SK-N-MC (cell line): ENCODE measurements around the gene IKBKE.

Experiments
- DNase-seq: peaks from one replicate; pipeline ENCODE4 v3.0.0-alpha.2; 2011; ENCODE audit warnings: low read depth, low spot score
- H3K27ac ChIP-seq: fragments of 200-600 bp; sonication (generic); 2 replicates; pipeline ENCODE4 v1.5.1; 2016; ENCODE audit warnings: mixed run types
- H3K36me3 ChIP-seq: fragments of 200-600 bp; sonication (generic); 2 replicates; pipeline ENCODE4 v1.6.1; 2017; ENCODE audit warnings: antibody characterized with exemption, low read length, mixed read lengths; ENCODE audit not compliant: insufficient read depth
- H3K4me3 ChIP-seq: fragments of 200-600 bp; sonication (generic); 2 replicates; pipeline ENCODE4 v1.5.1; 2016
- H3K9ac ChIP-seq: fragments of 200-600 bp; sonication (generic); 2 replicates; pipeline ENCODE4 v1.8.0; 2017; ENCODE audit warnings: mixed run types, mixed read lengths; ENCODE audit not compliant: insufficient read length
- H3K9me3 ChIP-seq: fragments of 200-600 bp; sonication (generic); 2 replicates; pipeline ENCODE4 v1.6.1; 2017; ENCODE audit warnings: low read depth, mild to moderate bottlenecking, antibody characterized with exemption, low read length, moderate library complexity, mixed read lengths
- EZH2 ChIP-seq: fragments of 200-600 bp; sonication (generic); IDR thresholded peaks from one replicate; pipeline ENCODE4 v1.6.1; 2017; ENCODE audit warnings: antibody characterized with exemption
- FOXP2 ChIP-seq: optimal IDR thresholded peaks from 2 replicates; pipeline ENCODE3; 2011; ENCODE audit warnings: mild to moderate bottlenecking, moderate library complexity; ENCODE audit not compliant: insufficient read depth; ENCODE audit errors: extremely low read length, control extremely low read depth
- POLR2AphosphoS5 ChIP-seq: IDR thresholded peaks from 2 replicates; pipeline ENCODE4 v1.6.1; 2012; ENCODE audit warnings: mild to moderate bottlenecking, low read depth, low read length, borderline replicate concordance

IKBKE gene

GRCh38 chr1:206457408-206458120 is 12.7 kb upstream of the IKBKE start:
- no peak overlapping the region for H3K9ac ChIP-seq
- no peak overlapping the region for H3K4me3 ChIP-seq
- TF ChIP-seq FOXP2: no peak
- no peak for TF ChIP-seq EZH2
- TF ChIP-seq POLR2AphosphoS5: no peak
- DNase-seq: no peak
- H3K9me3 ChIP-seq: no peaks in the 10 kb centered on the region
- no peak overlapping the region for H3K27ac ChIP-seq
- peaks cover 6% of the 10 kb centered on the region; the same call in 1 of the 2 replicates for H3K36me3 ChIP-seq

- no peak overlapping the region for H3K27ac ChIP-seq
- no peak overlapping the region for H3K4me3 ChIP-seq
- H3K9me3 ChIP-seq: no peaks in the 10 kb centered on the region
- peaks cover 6% of the 10 kb centered on the region; the same call in 1 of the 2 replicates for H3K36me3 ChIP-seq
- H3K9ac ChIP-seq: no peak overlapping the region
- TF ChIP-seq POLR2AphosphoS5 (no peak), EZH2 (no peak), FOXP2 (no peak)
- no peak for DNase-seq
These were observed 10.6 kb upstream of the IKBKE start for GRCh38 chr1:206459703-206460102.

- H3K9ac ChIP-seq: no peak overlapping the region
- H3K9me3 ChIP-seq: no peaks in the 10 kb centered on the region
- H3K27ac ChIP-seq: no peak overlapping the region
- no peak for TF ChIP-seq POLR2AphosphoS5
- TF ChIP-seq FOXP2: no peak
- DNase-seq: no peak
- no peak overlapping the region for H3K4me3 ChIP-seq
- H3K36me3 ChIP-seq: peaks cover 6% of the 10 kb centered on the region; the same call in 1 of the 2 replicates
These were observed 9.3 kb upstream of the IKBKE start for GRCh38 chr1:206460836-206461426.

GRCh38 chr1:206461602-206462455 is 8.4 kb upstream of the IKBKE start:
- H3K4me3 ChIP-seq: no peak overlapping the region
- no peaks in the 10 kb centered on the region for H3K9me3 ChIP-seq
- no peak overlapping the region for H3K9ac ChIP-seq
- TF ChIP-seq EZH2 (no peak), FOXP2 (no peak), POLR2AphosphoS5 (no peak)
- no peak for DNase-seq
- H3K36me3 ChIP-seq: peaks cover 6% of the 10 kb centered on the region; the same call in 1 of the 2 replicates
- no peak overlapping the region for H3K27ac ChIP-seq

GRCh38 chr1:206463137-206463536 is 7.1 kb upstream of the IKBKE start:
- DNase-seq: no peak
- H3K36me3 ChIP-seq: peaks cover 6% of the 10 kb centered on the region; the same call in 1 of the 2 replicates
- H3K27ac ChIP-seq: no peak overlapping the region
- H3K4me3 ChIP-seq: no peak overlapping the region
- no peaks in the 10 kb centered on the region for H3K9me3 ChIP-seq
- no peak for TF ChIP-seq POLR2AphosphoS5
- no peak for TF ChIP-seq FOXP2
- no peak for TF ChIP-seq EZH2
- no peak overlapping the region for H3K9ac ChIP-seq

GRCh38 chr1:206463911-206464310 is 6.4 kb upstream of the IKBKE start:
- TF ChIP-seq POLR2AphosphoS5 (no peak), EZH2 (no peak), FOXP2 (no peak)
- H3K9ac ChIP-seq: no peak overlapping the region
- H3K4me3 ChIP-seq: no peak overlapping the region
- no peak for DNase-seq
- no peak overlapping the region for H3K27ac ChIP-seq
- H3K36me3 ChIP-seq: no peaks in the 10 kb centered on the region
- H3K9me3 ChIP-seq: no peaks in the 10 kb centered on the region

- no peak overlapping the region for H3K9ac ChIP-seq
- DNase-seq: no peak
- H3K4me3 ChIP-seq: no peak overlapping the region
- H3K27ac ChIP-seq: no peak overlapping the region
- TF ChIP-seq EZH2: no peak
- TF ChIP-seq FOXP2: no peak
- no peak for TF ChIP-seq POLR2AphosphoS5
- H3K36me3 ChIP-seq: no peaks in the 10 kb centered on the region
- no peaks in the 10 kb centered on the region for H3K9me3 ChIP-seq
These were observed 5.8 kb upstream of the IKBKE start for GRCh38 chr1:206464456-206464964.

- DNase-seq: no peak
- Histone ChIP-seq H3K27ac (no peak overlapping the region), H3K36me3 (no peaks in the 10 kb centered on the region), H3K4me3 (no peak overlapping the region), H3K9me3 (no peaks in the 10 kb centered on the region), H3K9ac (no peak overlapping the region)
- no peak for TF ChIP-seq EZH2
- no peak for TF ChIP-seq FOXP2
- TF ChIP-seq POLR2AphosphoS5: no peak
These were observed 4.3 kb upstream of the IKBKE start for GRCh38 chr1:206465951-206466350.
